Brain microvascular endothelial cell (primary cell): ENCODE results near the gene DOCK4.

Experiments used
- DNase-seq: peaks from one replicate; pipeline ENCODE4 v3.0.0-alpha.2; 2020
- H3K27ac ChIP-seq: fragments of 250-450 bp; sonication (Bioruptor Pico); 2 replicates; pipeline ENCODE4 v1.5.1; 2020; ENCODE audit warnings: mild to moderate bottlenecking, moderate library complexity
- H3K27me3 ChIP-seq: fragments of 250-450 bp; sonication (Bioruptor Pico); replicated peaks from 2 replicates; pipeline ENCODE4 v1.5.1; 2020; ENCODE audit warnings: mild to moderate bottlenecking
- H3K36me3 ChIP-seq: fragments of 250-450 bp; sonication (Bioruptor Pico); replicated peaks from 2 replicates; pipeline ENCODE4 v1.5.1; 2020; ENCODE audit warnings: mild to moderate bottlenecking
- H3K4me3 ChIP-seq: 2 replicates; pipeline ENCODE4 v1.5.1; 2011; ENCODE audit warnings: low read depth, mild to moderate bottlenecking, control low read depth, low read length, moderate library complexity
- CTCF ChIP-seq: IDR thresholded peaks from 2 replicates; pipeline ENCODE4 v1.5.1; 2011; ENCODE audit warnings: low read depth, mild to moderate bottlenecking, moderate library complexity, low read length, control low read depth, inconsistent platforms; ENCODE audit errors: missing control alignments
- in situ Hi-C: cut with HindIII; loops from 2 replicates; pipeline ENCODE4 v1.10.0; 2017; ENCODE audit warnings: low sequenced_read_pairs, low pct_ligation_motif_present

Gene DOCK4

GRCh38 chr7:111953611-111954010, 252.6 kb downstream of the DOCK4 start:
- Histone ChIP-seq H3K27ac (no peak overlapping the region), H3K27me3 (no peaks in the 10 kb centered on the region), H3K4me3 (no peak overlapping the region), H3K36me3 (no peaks in the 10 kb centered on the region)
- TF ChIP-seq CTCF, result no peak
- no peak for DNase-seq
- in situ Hi-C loops, result no loop called here

- DNase-seq, result no peak
- TF ChIP-seq CTCF, result no peak
- in situ Hi-C loops, result no loop called here
- no peak overlapping the region for H3K27ac ChIP-seq
- H3K36me3 ChIP-seq, result no peaks in the 10 kb centered on the region
- H3K4me3 ChIP-seq, result no peak overlapping the region
- H3K27me3 ChIP-seq, result no peaks in the 10 kb centered on the region
These were observed 253.4 kb downstream of the DOCK4 start for GRCh38 chr7:111952783-111953182.

- no peak for TF ChIP-seq CTCF
- no peak for DNase-seq
- in situ Hi-C loops, result no loop called here
- Histone ChIP-seq H3K4me3 (no peak overlapping the region), H3K27ac (no peak overlapping the region), H3K27me3 (no peaks in the 10 kb centered on the region), H3K36me3 (no peaks in the 10 kb centered on the region)
These were observed 255.1 kb downstream of the DOCK4 start for GRCh38 chr7:111951052-111951451.

GRCh38 chr7:111942450-111943081, 263.6 kb downstream of the DOCK4 start:
- H3K4me3 ChIP-seq, result no peak overlapping the region
- in situ Hi-C loops, result no loop called here
- no peak overlapping the region for H3K27ac ChIP-seq
- DNase-seq, result no peak
- peaks cover 15% of the 10 kb centered on the region for H3K36me3 ChIP-seq
- H3K27me3 ChIP-seq, result no peaks in the 10 kb centered on the region
- no peak for TF ChIP-seq CTCF

- in situ Hi-C loops, result no loop called here
- H3K27ac ChIP-seq, result no peak overlapping the region
- no peaks in the 10 kb centered on the region for H3K27me3 ChIP-seq
- no peak for DNase-seq
- peaks cover 4% of the 10 kb centered on the region for H3K36me3 ChIP-seq
- TF ChIP-seq CTCF, result no peak
- H3K4me3 ChIP-seq, result no peak overlapping the region
These were observed 269.0 kb downstream of the DOCK4 start for GRCh38 chr7:111937163-111937562.

- in situ Hi-C loops, result no loop called here
- no peak for TF ChIP-seq CTCF
- no peak for DNase-seq
These were observed 272.6 kb downstream of the DOCK4 start for GRCh38 chr7:111933609-111934008.

More at GRCh38 chr7:111933609-111934008, 272.6 kb downstream of the DOCK4 start:
- H3K27me3 ChIP-seq, result no peaks in the 10 kb centered on the region
- H3K36me3 ChIP-seq, result no peaks in the 10 kb centered on the region
- H3K4me3 ChIP-seq, result no peak overlapping the region
- H3K27ac ChIP-seq, result no peak overlapping the region
